Epithelial cell of esophagus (primary cell): ENCODE data around the gene FAM181A.

Experiments used
- DNase-seq: peaks from one replicate; pipeline ENCODE4 v3.0.0; 2010; ENCODE audit warnings: low read depth
- H3K4me3 ChIP-seq: 2 replicates; pipeline ENCODE4 v1.5.1; 2011; ENCODE audit warnings: mild to moderate bottlenecking, low read length, control low read depth
- CTCF ChIP-seq: IDR thresholded peaks from 2 replicates; pipeline ENCODE4 v1.5.1; 2011; ENCODE audit warnings: low read depth, mild to moderate bottlenecking, low read length, control low read depth, inconsistent platforms; ENCODE audit not compliant: insufficient read depth; ENCODE audit errors: missing control alignments

FAM181A gene

DNA sequence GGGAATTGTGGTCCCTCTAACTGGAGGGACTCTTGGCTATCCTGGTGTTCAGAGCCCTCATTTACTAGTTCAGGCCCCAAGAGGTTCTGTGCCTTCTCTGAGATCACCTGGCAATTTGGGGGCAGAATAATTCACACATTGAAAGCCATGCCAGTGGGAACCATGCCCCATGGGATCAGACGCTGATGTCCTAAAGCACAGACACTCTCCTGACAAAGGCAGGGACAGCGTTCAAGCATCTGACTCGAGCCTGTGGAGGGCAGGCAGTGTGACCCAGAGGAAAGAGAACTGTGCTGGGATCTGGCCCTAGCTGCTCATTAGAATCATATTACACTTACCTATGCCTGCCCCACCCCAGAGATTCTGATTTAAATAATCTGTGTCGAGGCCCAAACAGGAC is 51.6 kb downstream of the FAM181A start:
- no peak for TF ChIP-seq CTCF
- no peak overlapping the region for H3K4me3 ChIP-seq
- no peak for DNase-seq
